Epithelial cell of proximal tubule (primary cell): ENCODE data around the gene KSR2. TPM values are rescaled to one million over a fixed set of nuclear protein-coding genes. Genes with fewer than 3 reads are reported as not detected.

Source experiments
- DNase-seq: peaks from one replicate; pipeline ENCODE4 v3.0.0-alpha.2; 2011; ENCODE audit warnings: low read depth
- H3K4me3 ChIP-seq: 2 replicates; pipeline ENCODE4 v1.5.1; 2011; ENCODE audit warnings: low read depth, mild to moderate bottlenecking, low read length
- CTCF ChIP-seq: conservative IDR thresholded peaks from 2 replicates; pipeline ENCODE4 v1.5.1; 2012; ENCODE audit warnings: low read depth, mild to moderate bottlenecking, low read length
- total RNA-seq: library from RNA; depleted of rRNA; stranded (reverse); fragments of >200 nt; gene quantifications from 2 replicates; pipeline ENCODE4 v1.2.3, GENCODE V29; 2015

KSR2 gene
- total RNA-seq, 1 donor from 2014 or later: 0.29 TPM

GRCh38 chr12:117688446-117688845, 280.3 kb downstream of the KSR2 start:
- no peak for TF ChIP-seq CTCF
- no peak for DNase-seq
- no peak overlapping the region for H3K4me3 ChIP-seq

GRCh38 chr12:117686911-117687377, 281.8 kb downstream of the KSR2 start:
- no peak for TF ChIP-seq CTCF
- peak overlapping the region; percentile 1 for H3K4me3 ChIP-seq

GRCh38 chr12:117686210-117686609, 282.6 kb downstream of the KSR2 start:
- no peak overlapping the region for H3K4me3 ChIP-seq
- TF ChIP-seq CTCF: no peak
- no peak for DNase-seq

More at GRCh38 chr12:117686911-117687377, 281.8 kb downstream of the KSR2 start:
- DNase-seq: peak; percentile 80

GRCh38 chr12:117685110-117685926, 283.5 kb downstream of the KSR2 start:
- peak; percentile 78 for DNase-seq
- TF ChIP-seq CTCF: no peak
- no peak overlapping the region for H3K4me3 ChIP-seq

GRCh38 chr12:117684471-117684870, 284.3 kb downstream of the KSR2 start:
- H3K4me3 ChIP-seq: no peak overlapping the region
- TF ChIP-seq CTCF: no peak
- no peak for DNase-seq

- TF ChIP-seq CTCF: no peak
- no peak for DNase-seq
- H3K4me3 ChIP-seq: no peak overlapping the region
Observed at GRCh38 chr12:117680312-117680711, 288.5 kb downstream of the KSR2 start.

- H3K4me3 ChIP-seq: no peak overlapping the region
- TF ChIP-seq CTCF: no peak
- no peak for DNase-seq
Observed at GRCh38 chr12:117679776-117680175, 289.0 kb downstream of the KSR2 start.
